SK-N-SH (cell line): Measurements from ENCODE around the gene MAMDC2. TPM values are rescaled to one million over a fixed set of nuclear protein-coding genes. Genes with fewer than 3 reads are reported as not detected.

Source experiments
- CTCF ChIA-PET: fragments of 300-600, 350-600 bp; formaldehyde crosslinking; extraction: SDS; loops from one replicate; lab custom pipeline; 2021; lab: Yijun Ruan, JAX
- POLR2A ChIA-PET: fragments of 350-600 bp; sonication (Branson Sonifier 250); formaldehyde crosslinking; extraction: SDS; loops from one replicate; lab custom pipeline; 2020; ENCODE audit warnings: antibody characterized with exemption, inconsistent platforms; lab: Yijun Ruan, JAX
- DNase-seq: peaks from one replicate; pipeline ENCODE4 v3.0.0; 2012
- H2AFZ ChIP-seq: fragments of 200-600 bp; sonication (generic); 2 replicates; pipeline ENCODE4 v1.8.1; 2016; ENCODE audit warnings: antibody characterized with exemption, mild to moderate bottlenecking, low read depth
- H3F3A ChIP-seq: fragments of 200-600 bp; sonication (generic); replicated peaks from 2 replicates; pipeline ENCODE3; 2016; ENCODE audit warnings: antibody characterized with exemption, mild to moderate bottlenecking; ENCODE audit not compliant: insufficient read depth
- H3K27ac ChIP-seq, 2 experiments: fragments of 200-500 bp in 1 of 2; fragments of 200-600 bp in 1 of 2; sonication (Bioruptor generic) in 1 of 2; sonication (generic), shearing (Covaris generic) in 1 of 2; 2 replicates each; pipeline versions ENCODE4 v1.5.1 to v1.6.1; 2014 to 2016; ENCODE audit warnings: low read depth in 2 of 2, inconsistent platforms in 1 of 2, low read length in 1 of 2, mild to moderate bottlenecking in 1 of 2, mixed read lengths in 1 of 2
- H3K27me3 ChIP-seq: fragments of 200-600 bp; sonication (generic), shearing (Covaris generic); 2 replicates; pipeline ENCODE4 v1.6.1; 2016; ENCODE audit warnings: mixed run types; ENCODE audit not compliant: insufficient read depth
- H3K36me3 ChIP-seq, 2 experiments: fragments of 200-500 bp in 1 of 2; fragments of 200-600 bp in 1 of 2; sonication (Bioruptor generic) in 1 of 2; sonication (generic) in 1 of 2; replicated peaks in 1 of 2; 2 replicates each; pipeline versions ENCODE3 to v1.5.1; 2014 to 2016; ENCODE audit warnings: low read length in 1 of 2, mild to moderate bottlenecking in 1 of 2; ENCODE audit not compliant: insufficient read depth in 2 of 2, control insufficient read depth in 1 of 2
- H3K4me1 ChIP-seq, 2 experiments: fragments of 200-500 bp in 1 of 2; fragments of 200-600 bp in 1 of 2; sonication (Bioruptor generic) in 1 of 2; sonication (generic), shearing (Covaris generic) in 1 of 2; 2 replicates each; pipeline versions ENCODE4 v1.5.1 to v1.6.1; 2014 to 2016; ENCODE audit warnings: low read depth in 1 of 2, low read length in 1 of 2, mixed run types in 1 of 2; ENCODE audit not compliant: insufficient read depth in 2 of 2, control insufficient read depth in 1 of 2
- H3K4me2 ChIP-seq: fragments of 200-600 bp; sonication (generic), shearing (Covaris generic); 2 replicates; pipeline ENCODE4 v1.6.1; 2017; ENCODE audit warnings: mixed run types
- H3K4me3 ChIP-seq, 2 experiments: fragments of 200-500 bp in 1 of 2; fragments of 200-600 bp in 1 of 2; sonication (Bioruptor generic) in 1 of 2; sonication (generic), shearing (Covaris generic) in 1 of 2; 2 replicates each; pipeline versions ENCODE4 v1.5.1 to v1.8.1; 2014 to 2016; ENCODE audit warnings: low read depth in 2 of 2, inconsistent platforms in 1 of 2, low read length in 1 of 2, mild to moderate bottlenecking in 1 of 2, mixed read lengths in 1 of 2, moderate library complexity in 1 of 2
- H3K79me2 ChIP-seq: fragments of 200-600 bp; sonication (generic); 2 replicates; pipeline ENCODE4 v1.8.1; 2017; ENCODE audit warnings: mild to moderate bottlenecking; ENCODE audit not compliant: insufficient read depth
- H3K9ac ChIP-seq: fragments of 200-600 bp; sonication (generic); 2 replicates; pipeline ENCODE4 v1.6.1; 2017; ENCODE audit warnings: mixed run types
- H3K9me2 ChIP-seq: fragments of 200-600 bp; sonication (generic); 2 replicates; pipeline ENCODE4 v1.6.1; 2017; ENCODE audit warnings: mixed run types
- H3K9me3 ChIP-seq: fragments of 200-600 bp; sonication (generic); 2 replicates; pipeline ENCODE4 v1.6.1; 2017; ENCODE audit warnings: mixed run types, mild to moderate bottlenecking, moderate library complexity
- H4K20me1 ChIP-seq: fragments of 200-600 bp; sonication (generic); 2 replicates; pipeline ENCODE4 v1.6.1; 2017; ENCODE audit warnings: mild to moderate bottlenecking, mixed run types; ENCODE audit not compliant: insufficient read depth
- CTCF ChIP-seq: fragments of 200-600 bp; sonication (generic); IDR thresholded peaks from 2 replicates; pipeline ENCODE4 v1.6.1; 2017; ENCODE audit warnings: antibody characterized with exemption, mild to moderate bottlenecking, moderate library complexity
- ELF1 ChIP-seq: IDR thresholded peaks from 2 replicates; pipeline ENCODE4 v1.4.0; 2012
- FOXJ3 ChIP-seq: sonication (generic); formaldehyde crosslinking; IDR thresholded peaks from 2 replicates; pipeline ENCODE4 v1.5.1; 2020; ENCODE audit warnings: mild to moderate bottlenecking, missing genetic modification reagents
- GABPA ChIP-seq: IDR thresholded peaks from 2 replicates; pipeline ENCODE4 v1.4.0; 2012; ENCODE audit warnings: low read depth, mild to moderate bottlenecking
- NRF1 ChIP-seq: IDR thresholded peaks from 2 replicates; pipeline ENCODE4 v1.6.1; 2012; ENCODE audit warnings: low read depth, mild to moderate bottlenecking, low read length
- PBX3 ChIP-seq: IDR thresholded peaks from 2 replicates; pipeline ENCODE4; 2012
- RXRA ChIP-seq: IDR thresholded peaks from 2 replicates; pipeline ENCODE4 v1.4.0; 2012; ENCODE audit warnings: low read depth, mild to moderate bottlenecking, borderline replicate concordance
- SIN3A ChIP-seq: IDR thresholded peaks from 2 replicates; pipeline ENCODE4 v1.6.1; 2012; ENCODE audit warnings: low read depth, mild to moderate bottlenecking, low read length, moderate library complexity, borderline replicate concordance
- SMC3 ChIP-seq: IDR thresholded peaks from 2 replicates; pipeline ENCODE4 v1.6.1; 2012; ENCODE audit warnings: low read depth, low read length, improper control_type of control experiment
- TAF1 ChIP-seq: IDR thresholded peaks from 2 replicates; pipeline ENCODE4 v1.6.1; 2012; ENCODE audit warnings: low read depth, mild to moderate bottlenecking, low read length, moderate library complexity, borderline replicate concordance
- TCF12 ChIP-seq: IDR thresholded peaks from 2 replicates; pipeline ENCODE4 v1.4.0; 2012
- TEAD4 ChIP-seq: IDR thresholded peaks from 2 replicates; pipeline ENCODE4 v1.4.0; 2012; ENCODE audit warnings: mild to moderate bottlenecking, borderline replicate concordance; ENCODE audit not compliant: insufficient read depth
- YY1 ChIP-seq: IDR thresholded peaks from 2 replicates; pipeline ENCODE4 v1.4.0; 2012; ENCODE audit warnings: low read depth, mild to moderate bottlenecking
- WGBS: methylation state at CpG from one replicate; pipeline ENCODE4 v1.1.6; 2017; ENCODE audit warnings: low lambda C conversion rate; 5-methylcytosine and 5-hydroxymethylcytosine counted together
- polyA plus RNA-seq, 3 experiments: library from polyadenylated mRNA; depleted of rRNA; stranded (reverse); fragments of >200 nt; gene quantifications; 2 replicates each; pipeline ENCODE4 v1.2.3, GENCODE V29; 2012

The MAMDC2 gene
- polyA plus RNA-seq, 1 of the 3 experiments (the other 2 are of a cell fraction), result not detected

DNA sequence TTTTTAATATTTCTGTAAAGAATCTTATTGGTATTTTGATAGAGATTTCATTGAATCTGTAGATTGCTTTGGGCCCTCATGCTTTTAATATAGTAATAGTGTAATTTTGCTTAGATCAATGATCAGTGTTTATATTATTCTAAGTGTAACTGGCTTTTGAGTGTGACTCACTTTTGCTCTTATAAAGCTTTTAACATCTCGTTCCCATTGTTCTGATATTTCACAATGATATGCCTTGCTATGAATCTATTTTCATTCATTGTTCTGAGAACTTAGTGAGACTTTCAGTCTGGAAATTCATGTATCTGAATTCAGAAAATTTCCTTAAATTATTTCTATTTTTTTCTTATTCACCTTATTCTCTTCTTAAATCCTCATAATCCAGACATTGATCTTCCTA is 13.5 kb upstream of the MAMDC2 start:
- no peaks in the 10 kb centered on the region for H3K79me2 ChIP-seq
- no peak overlapping the region for H3K4me2 ChIP-seq
- H3F3A ChIP-seq, result no peaks in the 10 kb centered on the region
- H3K9me3 ChIP-seq, result no peaks in the 10 kb centered on the region
- H3K9me2 ChIP-seq, result no peaks in the 10 kb centered on the region
- no peak overlapping the region for H2AFZ ChIP-seq
- H3K27ac ChIP-seq, result no peak overlapping the region
- H3K36me3 ChIP-seq, result no peaks in the 10 kb centered on the region
- no peaks in the 10 kb centered on the region for H4K20me1 ChIP-seq
- POLR2A ChIA-PET, result no interaction called here
- H3K27me3 ChIP-seq, result no peaks in the 10 kb centered on the region
- 53% methylated on average over 1 of the region's 1 CpG for WGBS
- TF ChIP-seq TEAD4 (no peak), ELF1 (no peak), FOXJ3 (no peak), TCF12 (no peak), SIN3A (no peak), SMC3 (no peak), PBX3 (no peak), GABPA (no peak), CTCF (no peak)
- CTCF ChIA-PET, result interaction anchor here (1.8 kb wide), 1 partner anchor 83 kb away, joined by 5 read pairs; no protein-coding TSS in a partner anchor
- no peak overlapping the region for H3K9ac ChIP-seq
- H3K4me3 ChIP-seq, result no peak overlapping the region
- DNase-seq, result no peak
- H3K4me1 ChIP-seq, result no peaks in the 10 kb centered on the region

DNA sequence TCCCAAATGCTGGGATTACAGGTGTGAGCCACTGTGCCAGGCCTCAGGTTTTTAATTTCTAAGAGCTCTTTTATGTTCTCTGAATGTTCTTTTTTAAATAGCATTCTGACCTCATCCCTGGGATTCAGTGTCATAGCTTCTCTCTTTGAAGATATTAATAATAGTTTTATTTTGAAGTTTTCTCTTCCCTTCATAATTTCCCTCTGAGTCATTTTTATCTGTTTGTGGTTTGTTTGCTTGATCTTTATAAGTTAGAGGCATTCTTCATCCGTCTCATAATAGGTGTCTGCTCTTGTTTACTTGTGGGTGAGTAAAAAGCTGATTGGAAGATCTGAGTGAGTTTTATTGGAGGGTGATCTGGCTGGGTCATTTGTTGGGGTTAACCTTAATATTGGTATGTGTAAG is 12.5 kb upstream of the MAMDC2 start:
- Histone ChIP-seq H3F3A (no peaks in the 10 kb centered on the region), H3K9ac (no peak overlapping the region), H3K9me2 (no peaks in the 10 kb centered on the region), H3K36me3 (no peaks in the 10 kb centered on the region), H3K9me3 (no peaks in the 10 kb centered on the region), H3K27me3 (no peaks in the 10 kb centered on the region), H3K4me1 (no peaks in the 10 kb centered on the region), H2AFZ (no peak overlapping the region), H3K27ac (no peak overlapping the region), H4K20me1 (no peaks in the 10 kb centered on the region), H3K79me2 (no peaks in the 10 kb centered on the region)
- DNase-seq, result no peak
- ChIA-PET POLR2A (no interaction called here), CTCF (interaction anchor here (0.8 to 1.8 kb wide), 2 partner anchors 60 to 82 kb away, joined by 3 to 5 read pairs; no protein-coding TSS in a partner anchor)
- WGBS, result 26% methylated on average over 1 of the region's 1 CpG
- TF ChIP-seq YY1 (no peak), SMC3 (no peak), FOXJ3 (no peak), RXRA (no peak), TAF1 (no peak), PBX3 (no peak), NRF1 (no peak)
- TF ChIP-seq, all 33 proteins: peak for 0
- no peak overlapping the region for H3K4me2 ChIP-seq
- H3K4me3 ChIP-seq, result no peak overlapping the region
